Osteoblast (primary cell): ENCODE data around the gene SPRY2. TPM values are rescaled to one million over a fixed set of nuclear protein-coding genes. Genes with fewer than 3 reads are reported as not detected.

Source experiments
- DNase-seq: peaks from one replicate; pipeline ENCODE4 v3.0.0; 2011; ENCODE audit warnings: low spot score, mixed read lengths; ENCODE audit not compliant: insufficient read length; ENCODE audit errors: missing footprints
- H2AFZ ChIP-seq: 2 replicates; pipeline ENCODE4 v1.6.0; 2011; ENCODE audit warnings: mild to moderate bottlenecking, low read length
- H3K27ac ChIP-seq: 2 replicates; pipeline ENCODE4 v1.5.1; 2011; ENCODE audit warnings: mild to moderate bottlenecking, low read depth, low read length, moderate library complexity
- H3K27me3 ChIP-seq: 2 replicates; pipeline ENCODE4 v1.6.0; 2012; ENCODE audit warnings: mild to moderate bottlenecking, control low read depth, inconsistent platforms, low read length, moderate library complexity; ENCODE audit not compliant: insufficient read depth
- H3K36me3 ChIP-seq: 2 replicates; pipeline ENCODE4 v1.5.1; 2011; ENCODE audit warnings: mild to moderate bottlenecking, low read length, control low read depth, moderate library complexity; ENCODE audit not compliant: insufficient read depth
- H3K4me1 ChIP-seq: 2 replicates; pipeline ENCODE4 v1.5.1; 2011; ENCODE audit warnings: mild to moderate bottlenecking, low read length, control low read depth, moderate library complexity; ENCODE audit not compliant: insufficient read depth
- H3K4me2 ChIP-seq: 2 replicates; pipeline ENCODE4 v1.6.0; 2011; ENCODE audit warnings: mild to moderate bottlenecking, low read length; ENCODE audit not compliant: insufficient read depth
- H3K4me3 ChIP-seq: fragments of 200-600 bp; sonication (generic); 3 replicates; pipeline ENCODE4 v1.5.1; 2012; ENCODE audit warnings: mild to moderate bottlenecking, low read length, inconsistent platforms; ENCODE audit not compliant: insufficient read depth
- H3K79me2 ChIP-seq: 2 replicates; pipeline ENCODE4 v1.6.0; 2012; ENCODE audit warnings: mild to moderate bottlenecking, low read length, control low read depth, inconsistent platforms; ENCODE audit not compliant: insufficient read depth
- H3K9me3 ChIP-seq: 2 replicates; pipeline ENCODE4 v1.5.1; 2011; ENCODE audit warnings: low read depth, low read length, control low read depth
- H4K20me1 ChIP-seq: 2 replicates; pipeline ENCODE4 v1.6.0; 2012; ENCODE audit warnings: mild to moderate bottlenecking, low read length, control low read depth; ENCODE audit not compliant: insufficient read depth
- CTCF ChIP-seq: IDR thresholded peaks from 2 replicates; pipeline ENCODE4 v1.5.1; 2011; ENCODE audit warnings: mild to moderate bottlenecking, low read depth, low read length, moderate library complexity; ENCODE audit errors: extremely low read depth
- small RNA-seq: library from RNA; depleted of rRNA; stranded (forward); fragments of <200 nt; gene quantifications from one replicate; pipeline ENCODE3, GENCODE V24; 2012
- total RNA-seq: library from RNA; depleted of rRNA; stranded (reverse); fragments of >200 nt; gene quantifications from 2 replicates; pipeline ENCODE4 v1.2.3, GENCODE V29; 2012

Gene SPRY2
- total RNA-seq, 1 donor: 6.5 TPM

DNA sequence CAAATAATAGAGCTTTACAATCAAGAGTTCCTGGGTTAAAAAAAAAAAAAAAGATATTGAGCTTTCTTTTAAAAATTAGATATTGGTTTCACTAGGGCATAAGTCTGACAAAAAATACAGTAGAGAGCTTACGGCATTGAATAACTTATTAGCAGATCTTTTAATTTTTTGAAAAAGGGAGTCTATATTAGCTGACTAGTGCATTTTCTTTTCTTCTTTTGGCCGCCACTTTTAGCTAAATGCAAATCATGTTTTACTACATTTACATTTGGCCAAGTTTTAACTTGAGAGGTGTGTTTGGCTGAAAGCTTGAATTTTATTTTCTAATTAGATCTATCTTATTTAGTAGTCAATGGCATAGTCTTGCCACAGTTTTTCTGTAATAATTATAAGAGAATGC is 43.4 kb downstream of the SPRY2 start:
- H2AFZ ChIP-seq: no peak overlapping the region
- no peaks in the 10 kb centered on the region for H4K20me1 ChIP-seq
- H3K27me3 ChIP-seq: no peaks in the 10 kb centered on the region
- no peaks in the 10 kb centered on the region for H3K9me3 ChIP-seq
- H3K4me2 ChIP-seq: no peak overlapping the region
- no peak overlapping the region for H3K27ac ChIP-seq
- no peaks in the 10 kb centered on the region for H3K4me1 ChIP-seq
- no peak for TF ChIP-seq CTCF
- no peak overlapping the region for H3K4me3 ChIP-seq
- H3K79me2 ChIP-seq: no peaks in the 10 kb centered on the region
- no peak for DNase-seq
- H3K36me3 ChIP-seq: no peaks in the 10 kb centered on the region

GRCh38 chr13:80297094-80297493 is 43.8 kb downstream of the SPRY2 start:
- Histone ChIP-seq H3K27me3 (no peaks in the 10 kb centered on the region), H3K9me3 (no peaks in the 10 kb centered on the region), H2AFZ (no peak overlapping the region), H3K36me3 (no peaks in the 10 kb centered on the region), H3K79me2 (no peaks in the 10 kb centered on the region), H3K4me1 (no peaks in the 10 kb centered on the region), H4K20me1 (no peaks in the 10 kb centered on the region), H3K4me3 (no peak overlapping the region), H3K4me2 (no peak overlapping the region), H3K27ac (no peak overlapping the region)
- DNase-seq: no peak
- TF ChIP-seq CTCF: no peak

- Histone ChIP-seq H3K4me3 (no peak overlapping the region), H3K4me1 (no peaks in the 10 kb centered on the region), H3K4me2 (no peak overlapping the region), H2AFZ (no peak overlapping the region), H3K36me3 (no peaks in the 10 kb centered on the region), H4K20me1 (no peaks in the 10 kb centered on the region), H3K27me3 (no peaks in the 10 kb centered on the region), H3K79me2 (no peaks in the 10 kb centered on the region), H3K9me3 (no peaks in the 10 kb centered on the region), H3K27ac (no peak overlapping the region)
- no peak for TF ChIP-seq CTCF
- no peak for DNase-seq
These were observed 44.3 kb downstream of the SPRY2 start for GRCh38 chr13:80296638-80297037.

DNA sequence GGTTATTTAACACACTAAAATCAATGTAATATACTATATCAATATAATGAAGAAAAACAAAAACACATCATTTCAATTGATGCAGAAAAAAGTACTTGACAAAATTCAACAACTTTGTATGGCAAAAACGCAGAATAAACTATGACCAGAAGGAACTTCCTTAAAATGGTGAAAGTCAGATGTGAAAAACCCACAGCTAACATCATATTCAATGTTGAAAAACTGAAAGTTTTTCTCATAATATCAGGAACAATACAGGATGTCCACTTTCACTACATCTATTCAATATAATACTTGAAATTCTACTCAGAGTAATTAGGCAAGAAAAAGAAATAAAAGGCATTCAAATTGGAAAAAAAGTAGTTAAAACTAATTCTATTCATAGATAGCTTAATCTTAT is 50.3 kb downstream of the SPRY2 start:
- DNase-seq: no peak
- Histone ChIP-seq H3K36me3 (no peaks in the 10 kb centered on the region), H3K4me2 (no peak overlapping the region), H3K27me3 (no peaks in the 10 kb centered on the region), H3K27ac (no peak overlapping the region), H4K20me1 (no peaks in the 10 kb centered on the region), H3K4me3 (no peak overlapping the region), H2AFZ (no peak overlapping the region), H3K9me3 (no peaks in the 10 kb centered on the region), H3K79me2 (no peaks in the 10 kb centered on the region), H3K4me1 (no peaks in the 10 kb centered on the region)
- no peak for TF ChIP-seq CTCF

Small RNA genes lying within 50 kb of the gene (small RNA-seq; reads per million reads assigned to genes)
- gene RNU6-61P: 0.22 reads per million
